ENCODE measurements around the gene PRRC2B.

- no peak for TF ChIP-seq CTCF (IDR thresholded peaks at IDR 0.05)
- no peak for TF ChIP-seq POLR2A (IDR thresholded peaks at IDR 0.05)
- TF ChIP-seq EP300 (IDR thresholded peaks at IDR 0.05), result no peak
Observed at GRCh38 chr9:131386281-131386680, 7.6 kb upstream of the PRRC2B start.

All from ovary (tissue), 3 donors.